Kidney (tissue), 14 donors: ENCODE data around the gene ZNF423. TPM values are rescaled to one million over a fixed set of nuclear protein-coding genes. Genes with fewer than 3 reads are reported as not detected.
"Not testable (repeated sequence)": the region's sequence is repeated elsewhere in the genome, so short reads cannot be mapped to it uniquely, and the experiment has no call there.

ENCODE experiments used
- DNase-seq, 5 donors: peaks; one replicate each; pipeline ENCODE4 v3.0.0-alpha.2; 2013 to 2020
- FAIRE-seq: peaks from 2 replicates; lab custom pipeline; 2012; peaks lifted over from hg19 to GRCh38; lab: Jason Lieb, UNC
- H3K27ac ChIP-seq, 2 donors: one replicate each; pipeline ENCODE4 v1.7.0; 2013; ENCODE audit warnings: low read depth in 2 of 2, low read length in 2 of 2, inconsistent platforms in 1 of 2
- H3K27me3 ChIP-seq: one replicate; pipeline ENCODE4 v1.7.1; 2013; ENCODE audit warnings: low read length, inconsistent platforms; ENCODE audit not compliant: control insufficient read depth, insufficient read depth
- H3K36me3 ChIP-seq, 3 donors: one replicate each; pipeline versions ENCODE4 v1.7.0 to v1.7.1; 2013; ENCODE audit warnings: low read length in 3 of 3, control low read depth in 1 of 3, inconsistent platforms in 1 of 3; ENCODE audit not compliant: insufficient read depth in 3 of 3, control insufficient read depth in 2 of 3
- H3K4me1 ChIP-seq, 3 donors: one replicate each; pipeline versions ENCODE4 v1.7.0 to v1.7.1; 2013; ENCODE audit warnings: low read length in 3 of 3, inconsistent platforms in 1 of 3, low read depth in 1 of 3; ENCODE audit not compliant: control insufficient read depth in 2 of 3, insufficient read depth in 2 of 3
- H3K4me3 ChIP-seq, 3 donors: one replicate each; pipeline versions ENCODE4 v1.7.0 to v1.8.1; 2013; ENCODE audit warnings: low read length in 3 of 3, control low read depth in 1 of 3, inconsistent platforms in 1 of 3
- H3K9ac ChIP-seq, 3 donors: one replicate each; pipeline versions ENCODE4 v1.7.0 to v1.7.1; 2013; ENCODE audit warnings: low read length in 3 of 3, control low read depth in 1 of 3, inconsistent platforms in 1 of 3
- H3K9me3 ChIP-seq, 3 donors: one replicate each; pipeline versions ENCODE4 v1.7.0 to v1.7.1; 2013; ENCODE audit warnings: low read length in 3 of 3, control low read depth in 1 of 3, inconsistent platforms in 1 of 3; ENCODE audit not compliant: control insufficient read depth in 2 of 3, insufficient read depth in 1 of 3
- intact Hi-C: fragments of 100-400 bp; cut with DNase I; formaldehyde crosslinking; loops from one replicate; pipeline ENCODE4 v1.11.1; 2022
- polyA plus RNA-seq: library from polyadenylated mRNA; stranded (reverse); fragments of 350-450 nt; fragmentation: Illumina TruSeq; extraction: RNeasy Lipid Tissue Mini Kit (QIAGEN cat#74804); gene quantifications from one replicate; pipeline ENCODE4 v1.2.3, GENCODE V29; 2014; ENCODE audit warnings: low read depth, low replicate concordance; ENCODE audit not compliant: insufficient read depth
- total RNA-seq: library from RNA; stranded (reverse); fragmentation: NEBNext Ultra II Directional; extraction: Animal tissue kit (Norgen Biotek cat#: 25700); gene quantifications from one replicate; pipeline ENCODE4 v1.2.1, GENCODE V29; 2021
- TF ChIP-seq, protein P1 (sequence below): IDR thresholded peaks from 3 replicates; pipeline ENCODE4 v1.5.1; 2012; ENCODE audit warnings: mild to moderate bottlenecking, moderate library complexity, borderline replicate concordance; ENCODE audit not compliant: insufficient read depth; ENCODE audit errors: extremely low read depth
- donor health status: control.
- donor health status: control.
- donor health status: control.
- donor health status: control.
- donor health status: control.
- donor health status: DM: yes; HTN: yes; CAD: no.
- donor health status: Normal renal cell carcinoma (clear cell type).

Gene ZNF423
- total and polyA plus RNA-seq, 2 donors from 2014 or later = 2.0 to 8.4 TPM

DNA sequence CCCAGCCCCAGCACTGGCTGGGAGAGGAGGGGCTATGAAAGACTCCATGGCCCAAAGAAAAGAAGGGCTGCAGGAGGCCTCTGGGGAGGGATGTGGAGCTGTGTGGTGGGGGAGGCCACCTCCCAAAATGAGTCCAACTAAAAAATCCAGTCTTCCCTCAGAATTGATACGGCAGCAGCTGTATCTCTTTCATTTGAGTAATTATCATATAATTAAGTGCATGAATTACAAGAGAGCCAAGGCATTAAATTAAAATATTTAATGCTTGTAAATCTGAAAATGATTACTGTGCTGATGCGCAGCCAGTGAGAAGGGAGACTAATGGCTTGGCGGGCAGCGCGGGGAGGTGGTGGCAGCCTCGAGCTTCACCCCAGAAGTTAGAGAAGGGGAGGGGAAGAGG is 289.5 kb downstream of the ZNF423 start:
- FAIRE-seq = no peak

DNA sequence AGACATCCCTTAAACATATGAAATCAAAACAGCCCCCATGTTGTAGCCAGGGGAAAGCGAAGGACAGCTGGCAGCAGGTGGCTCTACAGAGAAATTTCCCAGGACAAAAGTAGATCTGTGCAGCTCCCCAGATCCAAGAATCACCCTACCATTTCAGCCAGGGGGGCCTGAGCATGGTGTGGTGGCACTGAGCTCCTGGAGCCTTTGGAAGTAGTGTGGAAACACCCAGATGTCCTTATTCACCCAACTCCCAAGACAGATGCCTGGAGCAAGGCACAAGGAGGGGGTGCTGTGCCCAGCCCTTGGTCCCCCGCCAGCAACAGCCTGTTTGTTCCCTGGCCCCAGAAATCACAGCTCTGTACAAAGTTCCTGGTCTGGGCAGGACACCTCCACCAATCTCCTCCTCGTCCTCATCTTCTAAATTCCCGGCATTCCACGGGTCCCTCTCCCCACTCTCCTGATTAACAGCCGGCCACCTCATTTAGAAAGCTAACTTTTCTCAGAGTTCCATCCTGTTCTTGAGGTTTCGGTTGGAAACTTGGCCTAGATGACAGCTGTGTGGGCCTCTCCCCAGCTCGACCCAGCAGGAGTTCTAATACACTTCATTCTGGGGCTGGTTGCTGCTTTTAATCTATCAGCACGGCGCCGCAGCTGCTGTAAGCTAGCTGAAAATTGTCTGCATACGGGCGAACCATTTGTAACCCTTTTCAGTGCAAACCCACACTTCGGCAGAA is 291.2 kb downstream of the ZNF423 start:
- intact Hi-C loops = no loop called here

More for the DNA sequence above, 289.5 kb downstream of the ZNF423 start:
- no peak overlapping the region for H3K9ac ChIP-seq
- no peaks in the 10 kb centered on the region for H3K36me3 ChIP-seq
- no peak overlapping the region for H3K4me3 ChIP-seq
- H3K27ac ChIP-seq = no peak overlapping the region
- peak in 1 of 5 donors; percentile 40 for DNase-seq
- no peaks in the 10 kb centered on the region for H3K27me3 ChIP-seq
- no peaks in the 10 kb centered on the region for H3K9me3 ChIP-seq
- intact Hi-C loops = no loop called here
- no peaks in the 10 kb centered on the region for H3K4me1 ChIP-seq
- TF ChIP-seq, protein P1, sequence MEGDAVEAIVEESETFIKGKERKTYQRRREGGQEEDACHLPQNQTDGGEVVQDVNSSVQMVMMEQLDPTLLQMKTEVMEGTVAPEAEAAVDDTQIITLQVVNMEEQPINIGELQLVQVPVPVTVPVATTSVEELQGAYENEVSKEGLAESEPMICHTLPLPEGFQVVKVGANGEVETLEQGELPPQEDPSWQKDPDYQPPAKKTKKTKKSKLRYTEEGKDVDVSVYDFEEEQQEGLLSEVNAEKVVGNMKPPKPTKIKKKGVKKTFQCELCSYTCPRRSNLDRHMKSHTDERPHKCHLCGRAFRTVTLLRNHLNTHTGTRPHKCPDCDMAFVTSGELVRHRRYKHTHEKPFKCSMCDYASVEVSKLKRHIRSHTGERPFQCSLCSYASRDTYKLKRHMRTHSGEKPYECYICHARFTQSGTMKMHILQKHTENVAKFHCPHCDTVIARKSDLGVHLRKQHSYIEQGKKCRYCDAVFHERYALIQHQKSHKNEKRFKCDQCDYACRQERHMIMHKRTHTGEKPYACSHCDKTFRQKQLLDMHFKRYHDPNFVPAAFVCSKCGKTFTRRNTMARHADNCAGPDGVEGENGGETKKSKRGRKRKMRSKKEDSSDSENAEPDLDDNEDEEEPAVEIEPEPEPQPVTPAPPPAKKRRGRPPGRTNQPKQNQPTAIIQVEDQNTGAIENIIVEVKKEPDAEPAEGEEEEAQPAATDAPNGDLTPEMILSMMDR = no peak

DNA sequence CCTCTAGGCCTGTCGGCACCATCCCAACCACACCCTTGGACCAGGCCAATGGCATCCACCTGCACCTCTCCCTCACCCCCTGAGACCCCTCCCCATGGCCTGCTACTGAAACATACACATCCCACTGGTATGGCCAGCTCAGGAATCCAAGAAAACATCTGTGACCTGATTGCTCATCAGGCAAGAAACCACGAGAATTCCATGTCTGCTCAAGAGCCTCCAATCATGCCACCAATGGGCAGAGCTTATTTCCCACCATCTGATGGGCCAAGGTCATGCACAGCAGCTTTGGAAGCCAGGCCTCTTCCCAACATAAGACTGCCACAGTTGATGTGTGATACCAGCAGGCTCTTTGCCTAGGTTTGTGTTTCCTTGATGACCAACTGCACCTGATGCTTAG is 292.2 kb downstream of the ZNF423 start:
- Histone ChIP-seq H3K27me3 (no peaks in the 10 kb centered on the region), H3K27ac (no peak overlapping the region), H3K36me3 (no peaks in the 10 kb centered on the region), H3K9me3 (no peaks in the 10 kb centered on the region), H3K4me1 (no peaks in the 10 kb centered on the region), H3K9ac (no peak overlapping the region), H3K4me3 (no peak overlapping the region)
- DNase-seq (no peak), FAIRE-seq (no peak)
- TF ChIP-seq, protein P1 = no peak
- intact Hi-C loops = no loop called here

More for the DNA sequence above, 291.2 kb downstream of the ZNF423 start:
- TF ChIP-seq, protein P1 = no peak
- Histone ChIP-seq H3K9me3 (no peaks in the 10 kb centered on the region), H3K9ac (no peak overlapping the region), H3K36me3 (no peaks in the 10 kb centered on the region), H3K4me3 (no peak overlapping the region), H3K27ac (no peak overlapping the region), H3K4me1 (no peaks in the 10 kb centered on the region), H3K27me3 (no peaks in the 10 kb centered on the region)
- FAIRE-seq = no peak
- peak in 1 of 5 donors; percentile 24 for DNase-seq

DNA sequence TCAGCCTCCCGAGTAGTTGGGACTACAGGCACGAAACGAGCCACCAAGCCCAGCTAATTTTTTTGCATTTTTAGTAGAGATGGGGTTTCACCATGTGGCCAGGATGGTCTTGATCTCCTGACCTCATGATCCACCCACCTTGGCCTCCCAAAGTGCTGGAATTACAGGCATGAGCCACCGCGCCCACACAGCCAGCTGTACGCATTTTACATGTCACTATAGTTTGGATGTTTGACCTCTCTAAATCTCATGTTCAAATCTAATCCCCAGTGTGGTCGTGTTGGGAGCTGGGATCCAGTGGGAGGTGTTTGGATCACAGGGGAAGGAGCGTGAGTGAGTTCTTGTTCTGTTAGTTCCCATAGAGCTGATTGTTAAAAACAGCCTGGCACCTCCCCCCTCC is 293.0 kb downstream of the ZNF423 start:
- H3K4me3 ChIP-seq, H3K9ac ChIP-seq, H3K4me1 ChIP-seq, H3K36me3 ChIP-seq, DNase-seq, H3K9me3 ChIP-seq, H3K27ac ChIP-seq, H3K27me3 ChIP-seq, intact Hi-C loops, FAIRE-seq: not testable (repeated sequence)
